ENCODE measurements around the gene ANKRD42. TPM values are rescaled to one million over a fixed set of nuclear protein-coding genes. Genes with fewer than 3 reads are reported as not detected.

Gene ANKRD42
- polyA plus RNA-seq, 1 of the 3 experiments (the other 2 are of a cell fraction): 13.3 TPM

DNA sequence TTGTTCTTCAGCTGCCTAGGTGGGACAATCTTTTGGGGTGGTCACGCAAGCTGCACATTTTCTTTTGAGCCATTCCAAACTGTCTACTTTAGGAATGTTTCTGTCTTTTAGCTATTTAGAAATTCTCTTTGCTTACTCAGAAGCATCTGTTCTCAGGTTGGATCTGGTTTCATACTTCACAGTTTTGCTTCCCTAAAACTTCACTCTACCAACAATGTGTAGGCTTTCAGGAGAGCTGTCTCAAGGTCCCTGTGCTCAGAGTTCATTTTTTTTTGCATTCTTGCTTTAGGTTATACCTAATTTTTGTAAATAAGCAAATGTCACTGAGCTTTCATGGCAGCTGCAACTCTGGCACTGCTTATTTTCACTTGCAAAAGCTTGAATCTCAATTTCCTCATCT lies 55.9 kb downstream of the ANKRD42 start:
- no peaks in the 10 kb centered on the region for H3K27me3 ChIP-seq (ENCODE audit: insufficient read depth)
- H3K36me3 ChIP-seq (replicated peaks in 1 of 2; ENCODE audit: control insufficient read depth in 1 of 2, insufficient read depth in 2 of 2, low read length in 1 of 2): peaks cover 13 to 24% of the 10 kb centered on the region in 2 experiments
- H3F3A ChIP-seq (replicated peaks; ENCODE audit: insufficient read depth): peaks cover 10% of the 10 kb centered on the region
- H3K4me3 ChIP-seq (ENCODE audit: low read depth in 2 of 2, low read length in 1 of 2): no peak overlapping the region
- TF ChIP-seq, protein P1, sequence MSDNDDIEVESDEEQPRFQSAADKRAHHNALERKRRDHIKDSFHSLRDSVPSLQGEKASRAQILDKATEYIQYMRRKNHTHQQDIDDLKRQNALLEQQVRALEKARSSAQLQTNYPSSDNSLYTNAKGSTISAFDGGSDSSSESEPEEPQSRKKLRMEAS (IDR thresholded peaks at IDR 0.05; ENCODE audit: low read depth): no peak
- TF ChIP-seq POLR2AphosphoS5 (IDR thresholded peaks at IDR 0.05; ENCODE audit: low read depth, low read length) (no peak), SMC3 (IDR thresholded peaks at IDR 0.05; ENCODE audit: low read depth, low read length) (no peak), EP300 (IDR thresholded peaks at IDR 0.05; ENCODE audit: borderline replicate concordance in 1 of 2, low read depth in 1 of 2, low read length in 1 of 2) (no peak), NFIC (IDR thresholded peaks at IDR 0.05; ENCODE audit: borderline replicate concordance) (no peak), ELF1 (IDR thresholded peaks at IDR 0.05) (no peak), RFX5 (IDR thresholded peaks at IDR 0.05; ENCODE audit: low read length) (no peak), RXRA (IDR thresholded peaks at IDR 0.05; ENCODE audit: borderline replicate concordance, low read depth) (no peak), CHD2 (IDR thresholded peaks at IDR 0.05; ENCODE audit: low read length, partially characterized antibody) (no peak), FOXJ3 (CRISPR knock-in tag; IDR thresholded peaks at IDR 0.05) (no peak), GATA2 (CRISPR knock-in tag; IDR thresholded peaks at IDR 0.05) (no peak), SIN3A (IDR thresholded peaks at IDR 0.05; ENCODE audit: borderline replicate concordance, low read depth, low read length) (no peak), RAD21 (IDR thresholded peaks at IDR 0.05; ENCODE audit: low read length) (no peak), RCOR1 (IDR thresholded peaks at IDR 0.05; ENCODE audit: low read length) (no peak), FOXM1 (IDR thresholded peaks at IDR 0.05; ENCODE audit: low read depth) (no peak), JUND (IDR thresholded peaks at IDR 0.05) (no peak)
- TF ChIP-seq, protein P2, sequence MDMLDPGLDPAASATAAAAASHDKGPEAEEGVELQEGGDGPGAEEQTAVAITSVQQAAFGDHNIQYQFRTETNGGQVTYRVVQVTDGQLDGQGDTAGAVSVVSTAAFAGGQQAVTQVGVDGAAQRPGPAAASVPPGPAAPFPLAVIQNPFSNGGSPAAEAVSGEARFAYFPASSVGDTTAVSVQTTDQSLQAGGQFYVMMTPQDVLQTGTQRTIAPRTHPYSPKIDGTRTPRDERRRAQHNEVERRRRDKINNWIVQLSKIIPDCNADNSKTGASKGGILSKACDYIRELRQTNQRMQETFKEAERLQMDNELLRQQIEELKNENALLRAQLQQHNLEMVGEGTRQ (IDR thresholded peaks at IDR 0.05; ENCODE audit: borderline replicate concordance, low read depth, low read length): no peak
- TF ChIP-seq, protein P3, sequence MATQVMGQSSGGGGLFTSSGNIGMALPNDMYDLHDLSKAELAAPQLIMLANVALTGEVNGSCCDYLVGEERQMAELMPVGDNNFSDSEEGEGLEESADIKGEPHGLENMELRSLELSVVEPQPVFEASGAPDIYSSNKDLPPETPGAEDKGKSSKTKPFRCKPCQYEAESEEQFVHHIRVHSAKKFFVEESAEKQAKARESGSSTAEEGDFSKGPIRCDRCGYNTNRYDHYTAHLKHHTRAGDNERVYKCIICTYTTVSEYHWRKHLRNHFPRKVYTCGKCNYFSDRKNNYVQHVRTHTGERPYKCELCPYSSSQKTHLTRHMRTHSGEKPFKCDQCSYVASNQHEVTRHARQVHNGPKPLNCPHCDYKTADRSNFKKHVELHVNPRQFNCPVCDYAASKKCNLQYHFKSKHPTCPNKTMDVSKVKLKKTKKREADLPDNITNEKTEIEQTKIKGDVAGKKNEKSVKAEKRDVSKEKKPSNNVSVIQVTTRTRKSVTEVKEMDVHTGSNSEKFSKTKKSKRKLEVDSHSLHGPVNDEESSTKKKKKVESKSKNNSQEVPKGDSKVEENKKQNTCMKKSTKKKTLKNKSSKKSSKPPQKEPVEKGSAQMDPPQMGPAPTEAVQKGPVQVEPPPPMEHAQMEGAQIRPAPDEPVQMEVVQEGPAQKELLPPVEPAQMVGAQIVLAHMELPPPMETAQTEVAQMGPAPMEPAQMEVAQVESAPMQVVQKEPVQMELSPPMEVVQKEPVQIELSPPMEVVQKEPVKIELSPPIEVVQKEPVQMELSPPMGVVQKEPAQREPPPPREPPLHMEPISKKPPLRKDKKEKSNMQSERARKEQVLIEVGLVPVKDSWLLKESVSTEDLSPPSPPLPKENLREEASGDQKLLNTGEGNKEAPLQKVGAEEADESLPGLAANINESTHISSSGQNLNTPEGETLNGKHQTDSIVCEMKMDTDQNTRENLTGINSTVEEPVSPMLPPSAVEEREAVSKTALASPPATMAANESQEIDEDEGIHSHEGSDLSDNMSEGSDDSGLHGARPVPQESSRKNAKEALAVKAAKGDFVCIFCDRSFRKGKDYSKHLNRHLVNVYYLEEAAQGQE (IDR thresholded peaks at IDR 0.05; ENCODE audit: low read depth, low read length): no peak
- TF ChIP-seq, protein P4, sequence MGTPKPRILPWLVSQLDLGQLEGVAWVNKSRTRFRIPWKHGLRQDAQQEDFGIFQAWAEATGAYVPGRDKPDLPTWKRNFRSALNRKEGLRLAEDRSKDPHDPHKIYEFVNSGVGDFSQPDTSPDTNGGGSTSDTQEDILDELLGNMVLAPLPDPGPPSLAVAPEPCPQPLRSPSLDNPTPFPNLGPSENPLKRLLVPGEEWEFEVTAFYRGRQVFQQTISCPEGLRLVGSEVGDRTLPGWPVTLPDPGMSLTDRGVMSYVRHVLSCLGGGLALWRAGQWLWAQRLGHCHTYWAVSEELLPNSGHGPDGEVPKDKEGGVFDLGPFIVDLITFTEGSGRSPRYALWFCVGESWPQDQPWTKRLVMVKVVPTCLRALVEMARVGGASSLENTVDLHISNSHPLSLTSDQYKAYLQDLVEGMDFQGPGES (IDR thresholded peaks at IDR 0.05; ENCODE audit: low read depth, low read length): no peak
- TF ChIP-seq, protein P5, sequence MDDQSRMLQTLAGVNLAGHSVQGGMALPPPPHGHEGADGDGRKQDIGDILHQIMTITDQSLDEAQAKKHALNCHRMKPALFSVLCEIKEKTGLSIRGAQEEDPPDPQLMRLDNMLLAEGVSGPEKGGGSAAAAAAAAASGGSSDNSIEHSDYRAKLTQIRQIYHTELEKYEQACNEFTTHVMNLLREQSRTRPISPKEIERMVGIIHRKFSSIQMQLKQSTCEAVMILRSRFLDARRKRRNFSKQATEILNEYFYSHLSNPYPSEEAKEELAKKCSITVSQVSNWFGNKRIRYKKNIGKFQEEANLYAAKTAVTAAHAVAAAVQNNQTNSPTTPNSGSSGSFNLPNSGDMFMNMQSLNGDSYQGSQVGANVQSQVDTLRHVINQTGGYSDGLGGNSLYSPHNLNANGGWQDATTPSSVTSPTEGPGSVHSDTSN (IDR thresholded peaks at IDR 0.05): no peak
- H3K4me2 ChIP-seq: no peak overlapping the region
- CTCF ChIA-PET: interaction anchor here (0.6 to 3.2 kb wide), 48 partner anchors 10 to 578 kb away, joined by 3 to 41 read pairs (median 4); partner anchors contain the start of genes ANKRD42, DDIAS, PRCP and RAB30
- no peak overlapping the region for H2AFZ ChIP-seq (ENCODE audit: low read depth)
- no peaks in the 10 kb centered on the region for H4K20me1 ChIP-seq (ENCODE audit: insufficient read depth)
- H3K79me2 ChIP-seq (ENCODE audit: insufficient read depth): no peaks in the 10 kb centered on the region
- H3K4me1 ChIP-seq (ENCODE audit: control insufficient read depth in 1 of 2, insufficient read depth in 2 of 2, low read depth in 1 of 2, low read length in 1 of 2): no peaks in the 10 kb centered on the region; a peak in 1 of 4 replicates
- H3K9ac ChIP-seq: no peak overlapping the region
- no peaks in the 10 kb centered on the region for H3K9me2 ChIP-seq
- 86% methylated on average over 1 of the region's 1 CpG for WGBS (ENCODE audit: low lambda C conversion rate)
- POLR2A ChIA-PET: no interaction called here
- no peak overlapping the region for H3K27ac ChIP-seq (ENCODE audit: low read depth in 2 of 2, low read length in 1 of 2)
- no peaks in the 10 kb centered on the region for H3K9me3 ChIP-seq
- DNase-seq: no peak
